ENCODE measurements around the gene KIF1A. TPM values are rescaled to one million over a fixed set of nuclear protein-coding genes. Genes with fewer than 3 reads are reported as not detected.
A peak's percentile ranks its signal among the peaks of the same experiment; 100 is the strongest.

KIF1A gene
- total RNA-seq, 1 experiment from 2014 or later = 279 TPM

- TF ChIP-seq ZNF281 (CRISPR knock-in tag; IDR thresholded peaks at IDR 0.05) (0 out of 2 replicates have a peak, but pooled peaks have one; percentile 15), ATF1 (CRISPR knock-in tag; IDR thresholded peaks at IDR 0.05) (no peak), ETV6 (CRISPR knock-in tag; IDR thresholded peaks at IDR 0.05) (0 out of 2 replicates have a peak, but pooled peaks have one; percentile 22), ATF3 (CRISPR knock-in tag; conservative IDR thresholded peaks at IDR 0.05) (no peak)
Measured at GRCh38 chr2:240819126-240819857, 727 bp downstream of the KIF1A start (continued).

- Mint-ChIP-seq H3K27me3 (ENCODE audit: low read depth) (peaks cover 24% of the 10 kb centered on the region), H3K9me3 (peaks cover 13% of the 10 kb centered on the region), H3K4me1 (peaks cover 36% of the 10 kb centered on the region), H3K36me3 (peaks cover 21% of the 10 kb centered on the region), H3K4me3 (peak overlapping the region; percentile 69), H3K27ac (peak overlapping the region; percentile 49; the same call in 1 of the 2 replicates)
- POLR2A ChIA-PET = interaction anchor here (2.4 kb wide), 1 partner anchor 22 kb away, joined by 7 read pairs; no protein-coding TSS in a partner anchor
- CTCF ChIA-PET = interaction anchor here (0.6 to 1.8 kb wide), 6 partner anchors 16 to 137 kb away, joined by 3 to 13 read pairs (median 3); no protein-coding TSS in a partner anchor
- no peak for DNase-seq (ENCODE audit: low spot score)
- ATAC-seq = no peak
- TF ChIP-seq ARID4B (CRISPR knock-in tag; IDR thresholded peaks at IDR 0.05; ENCODE audit: borderline replicate concordance) (no peak), NR2C2 (CRISPR knock-in tag; IDR thresholded peaks at IDR 0.05) (no peak), ZSCAN18 (CRISPR knock-in tag; IDR thresholded peaks at IDR 0.05) (no peak), ATF6 (CRISPR knock-in tag; IDR thresholded peaks at IDR 0.05) (no peak), ZBTB21 (CRISPR knock-in tag; IDR thresholded peaks at IDR 0.05; ENCODE audit: borderline replicate concordance) (no peak), MYBL2 (CRISPR knock-in tag; IDR thresholded peaks at IDR 0.05) (no peak), ERG (CRISPR knock-in tag; IDR thresholded peaks at IDR 0.05) (peak; percentile 74; the same call in 1 of the 2 replicates), ZNF281 (CRISPR knock-in tag; IDR thresholded peaks at IDR 0.05) (0 out of 2 replicates have a peak, but pooled peaks have one; percentile 8), STAT6 (CRISPR knock-in tag; conservative IDR thresholded peaks at IDR 0.05; ENCODE audit: low read depth) (no peak), NR3C1 (CRISPR knock-in tag; conservative IDR thresholded peaks at IDR 0.05; ENCODE audit: low read depth) (no peak)
Measured at GRCh38 chr2:240818293-240819125, 1.5 kb downstream of the KIF1A start.
